CD4-positive, alpha-beta T cell treated with Interleukin-17A for 1 hour (primary cell): Measurements from ENCODE around the gene ADAT3.
A peak's percentile ranks its signal among the peaks of the same experiment; 100 is the strongest.
"Not testable (repeated sequence)": the region's sequence is repeated elsewhere in the genome, so short reads cannot be mapped to it uniquely, and the experiment has no call there.

Experiments
- DNase-seq: peaks from one replicate; pipeline ENCODE4 v3.0.0-alpha.2; 2020

Gene ADAT3

DNA sequence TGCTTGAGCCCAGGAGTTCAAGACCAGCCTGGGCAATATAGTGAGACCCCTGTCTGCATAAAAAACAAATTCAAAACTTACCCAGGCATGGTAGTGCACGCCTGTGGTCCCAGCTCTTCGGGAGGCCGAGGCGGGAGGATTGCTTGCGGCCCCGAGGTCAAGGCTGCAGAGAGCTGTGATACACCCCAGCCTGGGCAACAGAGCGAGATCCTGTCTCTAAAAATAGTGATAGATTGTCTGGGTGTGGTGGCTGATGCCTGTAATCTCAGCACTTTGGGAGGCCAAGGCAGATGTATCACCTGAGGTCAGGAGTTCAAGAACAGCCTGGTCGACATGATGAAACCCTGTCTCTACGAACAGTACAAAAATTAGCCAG is 37.9 kb upstream of the ADAT3 start:
- DNase-seq, result no peak

DNA sequence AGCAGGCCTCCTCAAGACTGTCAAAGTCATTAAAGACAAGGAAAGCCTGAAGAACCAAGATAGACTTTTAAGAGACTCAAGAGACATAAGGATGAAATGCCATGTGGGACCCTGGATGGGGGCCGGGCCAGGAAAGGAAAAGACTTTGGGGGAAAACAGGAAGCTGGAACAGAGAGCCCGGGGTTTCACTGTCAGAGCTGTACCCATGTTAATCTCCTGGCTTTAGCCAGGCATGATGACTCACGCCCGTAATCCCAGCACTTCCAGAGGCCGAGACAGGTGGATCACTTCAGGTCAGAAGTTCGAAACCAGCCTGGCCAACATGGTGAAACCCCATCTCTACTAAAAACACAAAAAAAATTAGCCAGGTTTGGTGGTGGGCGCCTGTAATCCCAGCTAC is 36.2 kb upstream of the ADAT3 start:
- DNase-seq, result no peak

DNA sequence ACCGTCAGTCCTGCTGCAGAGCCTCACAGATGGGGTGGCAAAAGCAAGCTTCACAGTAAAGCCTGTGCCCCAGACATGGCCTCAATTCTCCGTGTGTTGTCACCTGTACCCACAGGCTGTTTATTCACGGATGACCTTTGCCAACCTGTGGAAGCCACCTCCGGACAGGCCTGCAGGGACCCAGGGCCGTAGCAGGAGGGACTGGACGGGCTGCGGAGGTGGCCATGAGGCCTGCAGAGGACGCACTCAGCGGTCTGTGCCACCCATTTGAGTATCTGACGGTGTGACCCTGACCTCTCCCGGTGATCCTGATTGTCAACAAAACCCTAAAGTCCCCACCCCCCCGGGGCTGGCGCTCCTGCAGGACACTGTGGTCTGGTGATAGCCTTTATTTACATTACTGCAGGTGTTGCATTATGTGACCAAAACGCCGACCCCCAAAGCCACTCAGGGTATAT is 34.0 kb upstream of the ADAT3 start:
- no peak for DNase-seq

DNA sequence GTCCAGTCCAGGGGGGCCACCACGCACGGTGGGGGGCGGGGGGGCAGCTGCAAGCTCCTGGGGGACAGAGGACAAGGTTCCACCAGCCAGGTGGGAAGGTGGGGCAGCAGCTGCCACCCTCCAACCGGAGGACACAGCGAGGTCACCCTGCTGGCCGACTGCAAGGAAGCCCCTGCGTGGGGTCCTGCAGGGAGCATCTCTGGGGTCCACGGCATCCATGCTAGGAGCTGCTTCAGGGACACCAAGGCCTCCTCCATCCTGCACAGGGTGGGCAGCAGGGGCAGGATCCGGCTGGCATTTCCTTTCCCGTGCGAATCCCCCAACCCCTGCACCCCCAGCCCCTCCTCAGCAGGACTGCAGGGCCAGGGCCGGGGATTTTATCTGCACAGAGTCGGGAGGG is 33.6 kb upstream of the ADAT3 start:
- no peak for DNase-seq

DNA sequence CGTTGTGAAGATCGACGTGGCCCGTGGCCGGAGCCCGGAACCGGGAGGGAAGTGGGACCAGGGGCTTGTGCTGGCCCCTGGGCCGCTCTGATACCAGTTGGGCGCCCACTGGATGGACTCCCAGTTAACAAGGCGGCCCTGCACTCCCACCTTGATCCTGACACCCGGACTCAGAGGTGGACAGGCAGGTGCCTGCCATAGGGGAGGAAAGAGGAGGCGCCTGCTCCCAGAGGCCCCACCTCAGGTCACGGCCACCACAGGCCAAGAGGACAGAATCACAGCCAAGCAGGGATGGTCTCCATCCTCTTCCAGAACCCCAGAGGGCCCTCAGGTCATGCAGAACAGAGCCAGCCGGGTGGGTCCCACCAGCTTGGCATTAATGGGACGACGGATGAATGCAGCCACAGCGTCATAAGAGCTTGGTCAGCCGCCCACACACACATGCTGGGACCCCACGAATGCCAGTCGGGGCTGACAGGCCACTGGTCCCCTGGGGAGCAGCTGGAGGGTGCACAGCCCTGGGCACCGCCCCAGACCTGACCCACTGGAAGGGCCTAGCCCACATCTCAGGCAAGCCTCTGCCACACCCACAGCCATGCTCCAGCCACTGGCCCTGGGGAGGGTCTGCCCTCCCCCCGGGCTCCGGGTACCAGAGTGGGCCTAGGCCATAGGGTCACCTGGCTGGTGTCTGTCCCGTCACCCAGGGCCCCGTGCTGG is 32.2 kb upstream of the ADAT3 start:
- no peak for DNase-seq

DNA sequence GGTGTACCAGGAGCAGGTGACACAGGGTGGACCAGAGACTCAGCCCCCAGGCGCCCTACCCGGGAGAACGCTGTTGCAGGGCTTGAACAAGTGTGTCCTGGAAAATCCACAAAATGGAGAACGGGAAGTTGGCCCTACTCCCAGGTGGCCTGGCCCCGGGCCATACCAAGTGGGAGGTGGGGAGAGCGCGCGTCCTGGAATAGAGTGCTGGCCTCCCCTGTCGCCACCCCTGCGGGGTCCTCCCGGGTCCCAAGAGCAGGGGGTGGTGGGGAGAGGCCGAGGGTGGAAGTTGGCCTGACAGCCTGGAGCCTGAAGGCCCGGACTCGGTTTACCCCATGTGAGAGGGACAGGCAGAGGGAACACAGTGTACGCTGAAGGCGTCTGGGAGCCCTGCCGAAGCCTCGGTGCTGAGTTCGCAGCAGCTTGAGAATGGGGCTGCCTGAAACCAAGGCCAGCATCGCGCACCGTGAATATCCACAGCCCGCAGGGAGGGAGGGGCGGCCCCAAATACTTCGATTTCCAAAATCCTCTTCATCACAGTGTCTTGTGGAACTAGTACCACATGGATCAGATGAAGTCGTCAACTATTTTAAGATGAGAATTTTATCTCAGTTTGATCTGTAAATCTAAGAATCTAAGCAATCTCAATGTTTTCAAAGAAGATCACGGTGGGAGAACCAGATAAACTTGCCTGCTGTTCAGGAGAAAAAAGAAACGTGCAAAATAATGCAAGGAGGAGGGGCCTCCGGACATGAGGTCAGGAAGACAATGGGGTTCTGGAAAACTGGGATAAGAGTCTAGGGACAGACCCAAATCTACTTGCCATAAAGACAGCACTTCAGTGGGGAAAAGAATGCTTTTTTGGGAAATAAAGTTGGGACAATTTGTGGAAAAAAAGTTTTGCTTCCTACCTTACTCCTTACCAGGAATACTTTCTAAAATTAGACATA is 31.4 kb upstream of the ADAT3 start:
- DNase-seq, result no peak

DNA sequence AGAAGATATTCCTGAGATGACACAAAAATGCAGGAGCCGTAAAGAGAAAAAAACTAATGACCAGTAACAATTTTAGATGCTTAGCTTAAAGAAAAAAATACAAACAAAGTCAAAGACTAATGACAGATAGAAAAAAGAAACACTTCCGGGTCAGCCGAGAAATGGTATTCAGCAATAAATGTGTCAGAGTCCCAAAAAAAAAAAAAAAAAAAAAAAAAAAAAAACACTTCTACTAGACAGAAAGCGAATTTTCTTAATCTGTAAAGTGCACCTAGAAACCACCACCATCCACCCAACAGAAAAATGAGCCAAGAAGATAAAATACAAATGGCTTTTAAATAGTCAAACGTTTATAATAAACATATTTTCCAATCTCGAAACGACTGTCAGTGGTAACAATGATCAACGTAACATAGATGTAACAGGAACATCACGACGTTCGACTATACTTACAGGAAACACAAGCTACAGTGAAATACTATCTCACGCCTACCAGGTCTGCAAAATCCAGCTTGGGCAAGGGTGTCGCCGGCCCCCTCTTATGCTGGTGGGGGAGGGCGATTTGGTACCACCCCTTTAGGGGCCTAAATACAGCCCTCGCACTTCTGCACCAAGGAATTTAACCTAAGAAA is 30.5 kb upstream of the ADAT3 start:
- DNase-seq, result peak; percentile 62

DNA sequence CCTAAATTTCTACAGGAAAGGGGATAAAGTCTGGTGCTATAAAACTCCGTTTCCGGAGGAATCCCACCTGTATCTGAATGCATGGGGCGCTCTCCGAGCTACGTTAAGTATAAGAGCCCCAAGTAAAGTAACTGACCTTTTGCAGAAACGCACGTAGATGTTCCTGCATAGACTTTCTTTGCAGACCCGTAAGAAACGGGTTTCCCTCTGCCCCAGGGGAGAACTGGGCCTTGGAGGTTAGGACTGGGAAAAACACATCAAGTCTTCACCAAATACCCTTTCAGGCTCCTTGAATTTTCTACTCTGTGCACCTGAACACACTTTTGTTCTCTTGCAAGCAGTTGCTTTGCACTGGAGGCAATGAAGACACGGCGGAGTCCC is 29.9 kb upstream of the ADAT3 start:
- not testable (repeated sequence) for DNase-seq

DNA sequence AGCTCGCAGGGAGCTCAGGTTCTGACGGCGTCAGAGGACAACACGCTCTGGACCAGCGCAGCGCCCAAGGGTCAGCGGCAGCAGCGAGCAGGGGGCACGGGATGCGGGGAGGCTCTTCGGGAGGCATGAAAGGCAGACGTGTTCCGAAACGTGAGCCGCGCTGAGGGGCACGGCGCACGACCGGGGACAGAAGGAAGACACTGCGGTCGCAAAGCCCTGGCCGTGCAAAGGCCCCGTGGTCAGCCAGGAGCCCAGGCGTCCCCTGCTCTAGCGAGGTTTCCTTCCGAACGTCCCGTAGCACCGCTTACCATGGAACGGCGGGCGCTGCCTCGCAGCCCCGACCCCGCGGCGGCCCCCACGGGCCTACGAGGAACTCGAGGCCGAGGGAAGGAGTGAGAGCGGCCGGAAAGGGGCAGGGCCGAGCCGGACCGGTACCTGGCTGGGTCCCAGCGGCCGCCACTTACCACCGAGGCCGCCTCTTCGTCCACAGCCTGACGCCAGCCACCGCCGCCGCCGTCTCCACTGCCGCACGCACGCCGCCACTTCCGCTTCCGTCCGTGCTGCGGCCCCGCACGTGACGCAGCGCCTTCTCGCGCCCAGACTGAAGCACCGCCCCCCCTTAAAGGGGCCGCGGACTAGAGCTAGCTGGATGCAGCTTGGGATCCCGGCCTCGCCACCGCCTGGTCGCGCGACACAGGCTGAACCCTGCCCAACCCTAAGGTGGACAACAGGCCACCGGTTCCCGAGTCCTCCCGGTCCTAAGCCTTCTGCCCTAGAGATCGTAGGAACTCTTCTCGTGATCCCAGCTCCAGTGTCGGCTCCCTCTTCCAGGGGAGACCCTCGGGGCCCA is 29.3 kb upstream of the ADAT3 start:
- DNase-seq, result peak; percentile 86

DNA sequence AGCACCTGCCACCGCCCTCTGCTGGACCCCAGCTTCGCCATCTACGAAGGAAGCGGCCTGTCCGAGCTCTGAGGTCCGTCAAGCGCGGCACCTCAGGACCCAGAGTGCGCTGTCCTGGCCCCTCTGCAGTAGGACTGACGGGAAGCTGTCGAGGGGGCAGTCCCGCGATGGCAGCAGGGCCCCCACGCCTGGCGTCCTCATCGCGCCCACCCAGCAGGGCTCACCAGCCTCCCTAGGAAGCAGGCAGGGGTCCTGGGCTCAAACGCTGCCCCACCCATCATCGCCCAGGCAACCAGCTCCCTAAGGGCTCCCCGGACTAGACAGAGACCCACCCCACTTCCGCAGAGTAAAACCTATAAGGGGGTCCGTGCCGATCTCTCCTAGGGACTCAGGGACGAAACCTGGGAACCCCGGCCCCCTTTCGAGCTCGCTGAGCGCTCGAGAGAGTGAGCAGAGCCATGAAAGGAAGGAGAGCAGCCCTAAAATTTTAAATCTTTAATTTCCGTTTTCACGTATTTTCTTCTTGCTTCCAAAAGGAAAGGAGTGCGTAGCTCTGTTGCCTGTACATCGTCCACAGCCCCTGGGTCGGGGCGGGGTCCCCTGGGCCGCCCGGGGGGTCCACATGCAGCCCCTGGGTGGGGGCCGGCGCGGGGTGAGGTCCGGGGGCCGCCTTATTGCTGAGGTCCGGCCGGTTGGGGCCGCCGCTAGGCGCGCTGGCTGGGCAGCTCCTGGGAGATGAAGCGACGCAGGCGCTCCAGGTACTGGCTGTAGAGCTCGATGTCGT is 28.5 kb upstream of the ADAT3 start:
- DNase-seq, result not testable (repeated sequence)

DNA sequence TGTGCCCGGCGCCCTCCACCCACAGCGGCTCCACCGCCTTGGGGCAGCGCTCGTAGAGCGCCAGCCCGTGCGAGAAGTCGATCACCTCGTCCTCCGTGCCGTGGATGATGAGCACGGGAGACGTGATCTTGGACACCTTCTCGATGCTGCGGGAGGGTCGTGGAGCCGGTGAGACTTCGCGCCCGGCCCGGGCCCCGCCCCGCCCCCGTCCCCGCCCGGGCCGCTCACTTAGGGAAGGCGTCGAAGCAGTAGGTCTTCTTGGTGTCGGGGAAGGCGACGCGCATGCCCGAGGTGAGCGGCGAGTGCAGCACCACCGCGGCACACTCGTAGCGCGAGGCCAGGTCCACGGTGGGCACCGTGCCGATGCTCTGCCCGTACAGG is 27.9 kb upstream of the ADAT3 start:
- not testable (repeated sequence) for DNase-seq

DNA sequence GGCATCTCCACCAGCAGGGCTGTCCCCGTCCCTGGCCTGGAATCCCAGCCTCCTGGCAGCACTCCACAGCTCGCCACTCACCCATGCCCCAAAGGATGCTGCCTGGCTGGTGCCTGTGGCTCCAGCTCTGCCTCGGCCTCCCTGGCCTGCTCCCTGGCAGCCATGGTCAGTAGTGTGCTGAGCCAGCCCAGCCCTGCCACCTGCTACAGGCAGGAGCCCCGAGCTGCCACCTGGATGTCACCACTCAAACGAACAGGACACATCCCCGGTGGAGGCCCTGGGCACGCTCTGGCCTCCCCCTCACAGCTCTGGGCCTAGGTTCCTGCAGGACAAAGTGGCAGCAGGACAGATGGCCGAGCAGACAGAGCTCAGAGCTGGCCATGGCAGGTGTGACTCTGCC is 26.6 kb upstream of the ADAT3 start:
- not testable (repeated sequence) for DNase-seq

DNA sequence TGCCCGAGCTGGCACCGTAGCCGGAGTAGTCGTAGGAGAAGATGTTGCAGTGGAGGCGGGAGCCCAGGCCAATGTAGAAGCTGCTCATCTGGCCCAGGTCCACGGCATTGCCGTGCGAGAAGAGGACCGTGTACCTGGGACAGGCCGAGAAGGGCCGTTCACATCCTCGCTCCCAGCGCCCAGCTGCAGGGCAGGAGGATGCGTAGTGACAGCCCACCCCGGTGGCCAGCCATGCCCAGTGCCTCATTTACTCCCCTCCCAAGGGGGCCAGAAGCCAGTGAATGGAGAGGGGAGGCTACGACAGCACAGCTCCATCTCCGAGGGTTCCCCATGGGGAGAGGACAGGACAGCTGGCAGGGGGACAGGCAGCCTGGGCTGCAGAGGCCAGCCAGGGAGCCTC is 25.2 kb upstream of the ADAT3 start:
- not testable (repeated sequence) for DNase-seq

DNA sequence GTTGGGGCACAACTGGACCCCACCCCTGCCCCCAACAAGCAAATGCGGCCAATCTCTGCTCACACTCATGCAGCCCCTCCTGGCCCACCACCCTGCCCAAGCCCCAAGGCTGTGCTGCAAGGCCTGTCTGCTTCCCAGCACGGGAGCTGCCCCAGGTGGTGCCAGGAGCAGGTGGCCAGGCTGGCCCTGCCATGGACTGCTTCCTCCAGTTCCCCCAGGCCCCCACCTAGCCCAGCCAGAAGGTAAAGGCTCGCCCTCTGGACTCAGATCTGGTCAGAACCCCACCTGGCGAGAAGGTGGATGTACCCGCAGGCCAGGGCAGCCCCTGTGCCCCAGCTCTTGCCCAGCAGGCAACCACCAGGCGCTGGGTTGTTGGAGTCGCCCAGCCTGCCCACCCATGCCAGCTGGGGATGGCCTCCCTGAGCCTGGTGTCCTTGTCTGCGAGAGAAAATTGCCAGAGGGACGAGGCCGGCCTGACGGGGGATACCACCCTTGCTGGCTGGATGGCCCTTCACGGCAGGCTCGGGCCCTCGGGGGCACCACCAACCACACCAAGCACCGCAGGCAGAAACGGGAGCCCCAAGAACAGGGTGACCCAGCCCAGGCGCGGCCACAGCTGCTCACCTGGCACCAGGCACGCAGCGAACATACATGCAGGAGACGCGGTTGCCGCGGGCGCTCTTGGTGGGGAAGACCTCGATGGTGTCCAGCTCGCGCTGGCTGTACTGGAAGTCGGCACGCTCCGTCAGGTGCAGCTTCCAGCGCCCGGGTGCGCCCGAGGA is 24.4 kb upstream of the ADAT3 start:
- no peak for DNase-seq

DNA sequence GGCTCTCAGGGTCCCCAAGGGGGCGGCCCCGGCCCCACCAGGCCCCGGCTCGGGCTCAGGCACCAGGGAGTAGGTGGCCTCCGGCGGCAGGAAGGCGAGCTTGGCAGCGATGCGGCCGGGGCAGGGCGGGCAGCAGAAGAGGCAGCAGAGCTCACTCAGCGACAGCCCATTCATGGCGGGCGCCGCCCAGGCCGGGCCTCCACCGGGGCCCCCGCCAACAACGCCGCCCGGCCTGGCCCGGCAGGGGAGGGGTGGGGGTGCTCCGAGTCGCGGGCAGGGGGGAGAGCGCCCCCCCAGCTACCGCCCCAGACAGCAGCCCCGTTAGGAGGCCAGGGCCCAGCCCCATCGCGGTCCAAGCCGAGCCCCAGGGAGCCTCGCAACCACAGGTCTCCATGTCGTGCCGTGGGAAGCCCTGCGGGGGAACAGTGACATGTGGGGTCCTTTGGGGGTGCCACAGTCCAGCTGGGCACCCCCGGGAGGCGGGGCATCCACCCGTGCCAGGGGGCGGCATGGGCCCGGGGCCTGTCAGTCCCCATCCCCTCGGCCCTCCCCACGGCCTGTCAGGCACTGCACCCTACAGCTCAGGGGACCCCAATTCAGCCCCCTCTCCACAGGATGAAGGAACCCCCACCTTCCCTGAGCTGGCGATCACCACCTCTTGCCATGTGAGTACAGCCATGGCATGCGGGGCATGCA is 23.7 kb upstream of the ADAT3 start:
- not testable (repeated sequence) for DNase-seq

DNA sequence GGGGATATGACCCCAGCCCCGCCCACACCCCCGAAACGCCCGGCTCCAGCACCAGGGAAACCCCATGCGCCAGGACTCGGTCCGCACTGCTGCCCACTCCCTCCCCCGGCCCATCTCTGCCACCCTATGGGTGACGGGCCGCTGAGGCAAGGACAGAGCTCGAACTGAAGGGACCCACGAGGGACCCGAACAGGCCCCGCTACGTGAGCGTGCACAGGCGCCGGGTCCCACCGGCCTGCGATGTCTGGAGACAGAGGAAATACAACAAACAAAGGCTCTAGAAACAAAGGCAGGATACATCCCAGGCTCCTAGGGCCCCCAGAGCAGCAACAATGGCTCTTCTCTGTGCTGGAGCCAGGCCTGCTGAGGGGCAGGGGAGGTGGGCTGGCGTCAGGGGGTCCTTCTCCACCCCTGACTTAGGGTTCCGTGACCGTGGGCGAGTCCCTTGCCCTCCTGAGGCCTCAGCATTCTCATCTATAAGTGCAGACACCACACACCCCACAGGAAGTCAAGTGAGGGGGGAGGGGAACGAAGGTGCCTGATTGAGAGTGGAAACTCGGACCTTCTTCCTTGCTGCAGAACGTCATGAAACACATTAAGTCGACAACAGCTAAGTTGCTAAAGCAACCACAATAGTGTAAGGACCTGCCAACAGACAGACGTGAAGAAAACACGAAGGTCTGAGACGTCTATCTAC is 23.0 kb upstream of the ADAT3 start:
- peak; percentile 91 for DNase-seq

DNA sequence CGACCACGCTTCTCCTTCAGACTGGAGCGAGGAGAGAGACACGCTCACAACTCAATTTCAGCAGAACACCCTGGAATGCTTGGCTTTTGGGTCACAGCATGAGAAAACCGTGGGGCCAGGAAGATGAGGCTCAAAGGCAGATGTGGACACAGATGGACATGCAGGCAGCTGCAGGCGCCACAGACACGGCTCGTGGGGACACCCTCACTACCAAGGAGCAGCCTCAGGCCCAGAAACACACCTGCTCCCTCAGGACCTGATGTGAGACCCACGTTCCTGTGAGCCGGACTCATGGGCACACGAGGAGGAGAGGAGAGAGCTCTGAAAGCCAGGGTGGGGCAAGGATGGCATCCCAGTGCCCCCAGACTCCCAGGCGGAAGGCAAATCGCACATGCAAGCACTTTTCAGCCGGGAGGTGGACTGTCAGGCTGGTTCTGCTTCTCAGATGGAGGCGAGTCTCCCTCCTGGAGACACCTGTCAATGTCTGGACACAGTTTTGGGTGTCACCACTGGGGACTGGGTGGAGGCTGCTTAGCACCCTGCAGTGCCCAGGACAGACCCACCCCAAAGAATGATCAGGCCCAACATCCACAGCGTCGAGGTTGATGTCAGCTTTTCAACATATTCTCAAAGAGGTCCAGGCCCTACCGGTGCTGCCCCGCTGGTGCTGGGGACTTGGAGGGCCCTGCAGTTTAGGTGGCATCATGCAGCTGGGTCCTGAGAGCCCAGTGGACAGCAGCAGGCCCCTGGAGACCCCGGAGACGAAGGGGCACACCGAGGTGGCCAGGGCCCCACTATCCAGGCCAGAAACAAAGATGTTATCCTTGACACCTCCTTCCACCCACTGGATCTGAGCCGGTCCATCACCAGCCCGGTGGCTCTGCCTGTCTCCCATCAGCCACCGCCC is 22.2 kb upstream of the ADAT3 start:
- DNase-seq, result no peak

DNA sequence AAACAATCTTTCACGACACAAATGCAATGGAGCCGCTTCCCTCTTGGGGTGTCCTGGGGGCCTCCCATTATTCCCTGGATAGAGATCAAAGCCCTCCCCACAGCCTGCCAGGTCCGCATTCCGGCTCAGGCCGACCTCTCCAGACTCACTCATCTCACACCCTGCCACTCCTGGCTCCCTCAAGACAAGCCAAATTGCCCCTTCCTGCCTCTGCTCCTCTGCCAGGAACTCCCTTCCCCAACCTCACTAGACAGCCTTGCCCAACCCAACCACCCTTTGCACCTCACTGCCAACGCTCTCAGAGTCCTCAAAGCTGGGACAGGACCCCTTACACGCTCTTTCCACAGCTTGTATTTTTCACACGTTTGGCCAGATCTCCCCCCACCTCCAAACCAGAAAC is 21.4 kb upstream of the ADAT3 start:
- DNase-seq, result peak; percentile 47

DNA sequence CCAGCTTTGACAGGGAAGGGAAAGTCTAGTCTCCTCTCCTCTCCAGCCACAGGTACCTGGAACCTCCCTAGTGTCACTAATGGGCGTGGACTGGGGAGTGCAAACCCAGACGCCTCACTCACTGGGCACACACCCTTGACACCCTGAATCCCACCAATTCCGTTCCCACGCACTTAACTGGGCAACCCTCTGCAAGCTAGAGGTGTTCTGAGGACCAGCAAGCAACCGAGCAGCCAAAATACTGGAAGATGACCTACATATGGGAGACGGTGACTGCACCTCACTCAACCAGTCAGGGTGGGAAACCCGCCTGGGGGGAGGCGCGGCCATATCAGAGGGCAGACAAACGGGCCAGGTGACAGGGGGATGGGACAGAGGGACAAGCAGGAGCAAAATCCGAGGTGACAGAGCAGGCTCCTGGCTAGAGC is 20.9 kb upstream of the ADAT3 start:
- peak; percentile 77 for DNase-seq
